BE2C (cell line): Measurements from ENCODE around the gene PKP3.
"Not testable (repeated sequence)": the region's sequence is repeated elsewhere in the genome, so short reads cannot be mapped to it uniquely, and the experiment has no call there.

Source experiments
- DNase-seq: peaks from one replicate; pipeline ENCODE4 v3.0.0-alpha.2; 2020
- H3K27me3 ChIP-seq: fragments of 250-450 bp; sonication (Bioruptor Pico); 2 replicates; pipeline ENCODE4 v1.5.1; 2020; ENCODE audit warnings: mild to moderate bottlenecking
- H3K36me3 ChIP-seq: fragments of 250-450 bp; sonication (Bioruptor Pico); 2 replicates; pipeline ENCODE4 v1.5.1; 2020; ENCODE audit warnings: mild to moderate bottlenecking
- H3K4me1 ChIP-seq: fragments of 250-450 bp; sonication (Bioruptor Pico); 2 replicates; pipeline ENCODE4 v1.5.1; 2020
- H3K4me3 ChIP-seq: 2 replicates; pipeline ENCODE4 v1.5.1; 2011; ENCODE audit warnings: low read depth, low read length
- H3K9me3 ChIP-seq: fragments of 250-450 bp; sonication (Bioruptor Pico); 2 replicates; pipeline ENCODE4 v1.5.1; 2020
- TF ChIP-seq, protein P1 (sequence below): IDR thresholded peaks from 2 replicates; pipeline ENCODE4 v1.5.1; 2012; ENCODE audit warnings: mild to moderate bottlenecking, low read depth, low read length

The PKP3 gene

DNA sequence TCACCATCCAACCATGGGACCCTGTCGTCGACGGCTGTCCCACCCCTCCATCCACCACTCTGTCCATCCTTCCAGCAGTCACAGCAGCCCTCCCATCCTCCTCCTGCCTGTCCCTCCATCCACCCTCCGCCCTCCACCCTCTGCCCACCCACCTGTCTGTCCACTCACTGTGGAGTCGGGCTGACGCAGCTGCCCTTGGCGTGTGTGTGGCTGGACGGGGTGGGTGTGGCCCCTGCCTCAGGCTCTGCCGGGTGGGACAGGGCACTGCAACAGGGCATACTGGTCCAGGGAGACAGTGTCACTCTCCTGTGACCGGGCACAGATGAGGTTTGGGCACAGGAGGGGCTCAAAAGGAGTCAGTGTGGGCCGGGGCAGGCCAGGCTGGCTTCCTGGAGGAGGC, 1.9 kb downstream of the PKP3 start:
- no peaks in the 10 kb centered on the region for H3K36me3 ChIP-seq
- TF ChIP-seq, protein P1, sequence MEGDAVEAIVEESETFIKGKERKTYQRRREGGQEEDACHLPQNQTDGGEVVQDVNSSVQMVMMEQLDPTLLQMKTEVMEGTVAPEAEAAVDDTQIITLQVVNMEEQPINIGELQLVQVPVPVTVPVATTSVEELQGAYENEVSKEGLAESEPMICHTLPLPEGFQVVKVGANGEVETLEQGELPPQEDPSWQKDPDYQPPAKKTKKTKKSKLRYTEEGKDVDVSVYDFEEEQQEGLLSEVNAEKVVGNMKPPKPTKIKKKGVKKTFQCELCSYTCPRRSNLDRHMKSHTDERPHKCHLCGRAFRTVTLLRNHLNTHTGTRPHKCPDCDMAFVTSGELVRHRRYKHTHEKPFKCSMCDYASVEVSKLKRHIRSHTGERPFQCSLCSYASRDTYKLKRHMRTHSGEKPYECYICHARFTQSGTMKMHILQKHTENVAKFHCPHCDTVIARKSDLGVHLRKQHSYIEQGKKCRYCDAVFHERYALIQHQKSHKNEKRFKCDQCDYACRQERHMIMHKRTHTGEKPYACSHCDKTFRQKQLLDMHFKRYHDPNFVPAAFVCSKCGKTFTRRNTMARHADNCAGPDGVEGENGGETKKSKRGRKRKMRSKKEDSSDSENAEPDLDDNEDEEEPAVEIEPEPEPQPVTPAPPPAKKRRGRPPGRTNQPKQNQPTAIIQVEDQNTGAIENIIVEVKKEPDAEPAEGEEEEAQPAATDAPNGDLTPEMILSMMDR, result no peak
- H3K4me3 ChIP-seq, result no peak overlapping the region
- H3K27me3 ChIP-seq, result no peaks in the 10 kb centered on the region
- no peaks in the 10 kb centered on the region for H3K4me1 ChIP-seq
- DNase-seq, result no peak
- no peaks in the 10 kb centered on the region for H3K9me3 ChIP-seq

DNA sequence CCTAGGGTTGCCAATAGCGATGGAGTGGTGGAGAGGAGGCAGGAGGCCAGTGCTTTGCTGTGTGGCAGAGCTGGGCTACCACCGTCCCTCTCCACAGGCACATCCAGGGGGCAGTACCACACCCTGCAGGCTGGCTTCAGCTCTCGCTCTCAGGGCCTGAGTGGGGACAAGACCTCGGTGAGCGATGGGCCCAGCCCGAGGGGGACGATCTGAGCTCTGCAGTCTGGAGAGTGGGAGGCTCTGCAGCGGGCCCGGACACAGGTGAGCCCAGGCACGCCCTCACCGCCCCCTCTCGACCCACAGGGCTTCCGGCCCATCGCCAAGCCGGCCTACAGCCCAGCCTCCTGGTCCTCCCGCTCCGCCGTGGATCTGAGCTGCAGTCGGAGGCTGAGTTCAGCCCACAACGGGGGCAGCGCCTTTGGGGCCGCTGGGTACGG, 2.5 kb downstream of the PKP3 start:
- TF ChIP-seq, protein P1, result no peak
- DNase-seq, result no peak
- Histone ChIP-seq H3K4me1 (no peaks in the 10 kb centered on the region), H3K27me3 (no peaks in the 10 kb centered on the region), H3K4me3 (no peak overlapping the region), H3K9me3 (no peaks in the 10 kb centered on the region), H3K36me3 (no peaks in the 10 kb centered on the region)

DNA sequence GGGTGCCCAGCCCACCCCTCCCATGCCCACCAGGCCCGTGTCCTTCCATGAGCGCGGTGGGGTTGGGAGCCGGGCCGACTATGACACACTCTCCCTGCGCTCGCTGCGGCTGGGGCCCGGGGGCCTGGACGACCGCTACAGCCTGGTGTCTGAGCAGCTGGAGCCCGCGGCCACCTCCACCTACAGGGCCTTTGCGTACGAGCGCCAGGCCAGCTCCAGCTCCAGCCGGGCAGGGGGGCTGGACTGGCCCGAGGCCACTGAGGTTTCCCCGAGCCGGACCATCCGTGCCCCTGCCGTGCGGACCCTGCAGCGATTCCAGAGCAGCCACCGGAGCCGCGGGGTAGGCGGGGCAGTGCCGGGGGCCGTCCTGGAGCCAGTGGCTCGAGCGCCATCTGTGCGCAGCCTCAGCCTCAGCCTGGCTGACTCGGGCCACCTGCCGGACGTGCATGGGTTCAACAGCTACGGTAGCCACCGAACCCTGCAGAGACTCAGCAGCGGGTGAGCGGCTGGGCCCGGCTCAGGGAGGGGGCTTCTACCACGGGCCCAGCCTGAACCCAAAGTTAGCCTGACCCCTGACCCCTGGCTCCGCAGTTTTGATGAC, 3.0 kb downstream of the PKP3 start:
- DNase-seq, result peak; percentile 56
- Histone ChIP-seq H3K27me3 (no peaks in the 10 kb centered on the region), H3K9me3 (no peaks in the 10 kb centered on the region), H3K4me1 (no peaks in the 10 kb centered on the region), H3K36me3 (no peaks in the 10 kb centered on the region), H3K4me3 (no peak overlapping the region)
- TF ChIP-seq, protein P1, result peak; percentile 32

DNA sequence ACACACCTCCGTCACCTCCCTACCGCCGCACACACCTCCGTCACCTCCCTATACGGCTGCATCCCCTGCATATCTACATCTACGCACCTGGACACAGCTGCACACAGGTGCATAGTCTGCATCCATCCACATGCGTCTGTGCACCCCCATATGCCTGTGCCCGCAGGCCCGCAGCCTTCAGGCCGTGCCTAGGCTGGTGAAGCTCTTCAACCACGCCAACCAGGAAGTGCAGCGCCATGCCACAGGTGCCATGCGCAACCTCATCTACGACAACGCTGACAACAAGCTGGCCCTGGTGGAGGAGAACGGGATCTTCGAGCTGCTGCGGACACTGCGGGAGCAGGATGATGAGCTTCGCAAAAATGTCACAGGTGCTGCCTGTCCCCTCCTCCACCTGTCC, 4.8 kb downstream of the PKP3 start:
- DNase-seq, result no peak
- Histone ChIP-seq H3K4me1 (no peaks in the 10 kb centered on the region), H3K9me3 (no peaks in the 10 kb centered on the region), H3K27me3 (no peaks in the 10 kb centered on the region), H3K4me3 (no peak overlapping the region), H3K36me3 (no peaks in the 10 kb centered on the region)
- TF ChIP-seq, protein P1, result no peak

DNA sequence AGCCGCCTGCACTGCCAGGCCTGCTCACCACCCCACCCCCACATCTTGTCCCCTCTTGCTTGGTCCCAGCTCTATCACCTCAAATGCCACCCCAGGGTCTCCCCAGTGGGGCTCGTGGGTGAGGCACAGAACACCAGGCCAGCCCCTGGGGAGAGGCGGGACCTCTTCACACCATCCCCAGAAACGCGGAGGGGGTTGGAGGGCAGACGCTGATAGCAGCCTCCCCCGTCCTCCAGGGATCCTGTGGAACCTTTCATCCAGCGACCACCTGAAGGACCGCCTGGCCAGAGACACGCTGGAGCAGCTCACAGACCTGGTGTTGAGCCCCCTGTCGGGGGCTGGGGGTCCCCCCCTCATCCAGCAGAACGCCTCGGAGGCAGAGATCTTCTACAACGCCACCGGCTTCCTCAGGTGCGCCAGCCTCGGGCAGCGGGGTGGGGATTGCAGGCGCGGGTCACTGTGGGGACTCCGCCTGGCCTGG, 5.8 kb downstream of the PKP3 start:
- Histone ChIP-seq H3K9me3 (no peaks in the 10 kb centered on the region), H3K36me3 (no peaks in the 10 kb centered on the region), H3K4me1 (no peaks in the 10 kb centered on the region), H3K27me3 (no peaks in the 10 kb centered on the region), H3K4me3 (no peak overlapping the region)
- TF ChIP-seq, protein P1, result no peak
- no peak for DNase-seq

DNA sequence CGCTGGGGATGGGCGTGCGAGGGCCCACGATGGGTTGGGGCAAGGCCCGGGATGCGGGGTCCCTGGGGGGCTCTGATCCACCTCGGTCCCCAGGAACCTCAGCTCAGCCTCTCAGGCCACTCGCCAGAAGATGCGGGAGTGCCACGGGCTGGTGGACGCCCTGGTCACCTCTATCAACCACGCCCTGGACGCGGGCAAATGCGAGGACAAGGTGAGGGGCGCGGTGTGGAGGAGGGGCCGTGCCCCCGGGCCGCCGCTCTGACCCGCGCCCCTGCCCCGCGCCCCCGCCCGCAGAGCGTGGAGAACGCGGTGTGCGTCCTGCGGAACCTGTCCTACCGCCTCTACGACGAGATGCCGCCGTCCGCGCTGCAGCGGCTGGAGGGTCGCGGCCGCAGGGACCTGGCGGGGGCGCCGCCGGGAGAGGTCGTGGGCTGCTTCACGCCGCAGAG, 6.3 kb downstream of the PKP3 start:
- TF ChIP-seq, protein P1, result no peak
- Histone ChIP-seq H3K27me3 (no peaks in the 10 kb centered on the region), H3K4me1 (no peaks in the 10 kb centered on the region), H3K9me3 (no peaks in the 10 kb centered on the region), H3K4me3 (no peak overlapping the region), H3K36me3 (no peaks in the 10 kb centered on the region)
- no peak for DNase-seq

DNA sequence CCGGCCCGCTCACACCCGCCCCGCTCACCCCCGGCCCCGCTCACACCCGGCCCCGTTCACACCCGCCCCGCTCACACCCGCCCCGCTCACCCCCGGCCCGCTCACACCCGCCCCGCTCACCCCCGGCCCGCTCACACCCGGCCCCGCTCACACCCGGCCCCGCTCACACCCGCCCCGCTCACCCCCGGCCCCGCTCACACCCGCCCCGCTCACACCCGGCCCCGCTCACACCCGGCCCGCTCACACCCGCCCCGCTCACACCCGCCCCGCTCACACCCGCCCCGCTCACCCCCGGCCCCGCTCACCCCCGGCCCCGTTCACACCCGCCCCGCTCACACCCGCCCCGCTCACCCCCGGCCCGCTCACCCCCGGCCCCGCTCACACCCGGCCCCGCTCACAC, 7.2 kb downstream of the PKP3 start:
- H3K4me3 ChIP-seq, H3K36me3 ChIP-seq, H3K4me1 ChIP-seq, DNase-seq, H3K27me3 ChIP-seq, H3K9me3 ChIP-seq: not testable (repeated sequence)
